Esophagus muscularis mucosa (tissue), 4 donors: ENCODE measurements around the gene TAAR8. TPM values are rescaled to one million over a fixed set of nuclear protein-coding genes. Genes with fewer than 3 reads are reported as not detected.

Experiments
- DNase-seq: peaks from one replicate; pipeline ENCODE4 v3.0.0-alpha.2; 2017; ENCODE audit errors: extremely low spot score
- H3K27ac ChIP-seq, 4 donors: fragments of 200-600 bp; sonication (generic); replicated peaks in 1 of 4; 1 replicate in 3 of 4; 2 replicates in 1 of 4; pipeline ENCODE4 v1.5.1; 2016 to 2019; ENCODE audit warnings: mild to moderate bottlenecking in 1 of 4
- H3K27me3 ChIP-seq, 4 donors: fragments of 200-600 bp; sonication (generic); one replicate each; pipeline versions ENCODE4 v1.5.1 to v1.6.0; 2016 to 2019
- H3K36me3 ChIP-seq, 4 donors: fragments of 200-600 bp; sonication (generic); one replicate each; pipeline ENCODE4 v1.5.1; 2016 to 2019
- H3K4me1 ChIP-seq, 4 donors: fragments of 200-600 bp; sonication (generic); one replicate each; pipeline ENCODE4 v1.5.1; 2016 to 2019
- H3K4me3 ChIP-seq, 4 donors: fragments of 200-600 bp; sonication (generic); 1 replicate in 2 of 4; 2 replicates in 2 of 4; pipeline ENCODE4 v1.5.1; 2016 to 2019; ENCODE audit warnings: mild to moderate bottlenecking in 4 of 4, moderate library complexity in 1 of 4
- H3K9me3 ChIP-seq, 4 donors: fragments of 200-600 bp; sonication (generic); 1 replicate in 3 of 4; 2 replicates in 1 of 4; pipeline ENCODE4 v1.5.1; 2016 to 2019
- CTCF ChIP-seq, 3 experiments: fragments of 200-600 bp in 2 of 3; fragments of 450-650 bp in 1 of 3; sonication (generic) in 2 of 3; IDR thresholded peaks; one replicate each; pipeline ENCODE4 v1.5.1; 2017 to 2019; ENCODE audit warnings: antibody characterized with exemption in 3 of 3, mild to moderate bottlenecking in 2 of 3, moderate library complexity in 1 of 3
- EP300 ChIP-seq: sonication (generic); formaldehyde crosslinking; IDR thresholded peaks from one replicate; pipeline ENCODE4 v1.6.1; 2017; ENCODE audit warnings: antibody characterized with exemption
- POLR2A ChIP-seq: fragments of 450-650 bp; IDR thresholded peaks from one replicate; pipeline ENCODE4 v1.6.1; 2017; ENCODE audit warnings: antibody characterized with exemption, moderate library complexity, mild to moderate bottlenecking, low read depth
- POLR2AphosphoS5 ChIP-seq, 2 donors: sonication (generic); formaldehyde crosslinking; IDR thresholded peaks; one replicate each; pipeline ENCODE4 v1.6.1; 2017; ENCODE audit warnings: antibody characterized with exemption in 2 of 2
- WGBS: methylation state at CpG from one replicate; pipeline ENCODE4 v1.1.5; 2018; 5-methylcytosine and 5-hydroxymethylcytosine counted together
- intact Hi-C: fragments of 100-400 bp; cut with DNase I; formaldehyde crosslinking; loops from one replicate; pipeline ENCODE4 v1.15.1; 2023
- total RNA-seq, 4 donors: library from RNA; depleted of rRNA; stranded (reverse); fragments of >200 nt; gene quantifications; one replicate each; pipeline versions ENCODE4 v1.1.0 to v1.2.1, GENCODE V29; 2016

The TAAR8 gene
- total RNA-seq, 4 donors from 2014 or later = not detected

GRCh38 chr6:132587424-132587823 is 35.0 kb downstream of the TAAR8 start:
- intact Hi-C loops = no loop called here
- Histone ChIP-seq H3K27me3 (peaks cover 0 to 5% (median 0%) of the 10 kb centered on the region in 4 donors), H3K36me3 (no peaks in the 10 kb centered on the region), H3K9me3 (no peaks in the 10 kb centered on the region), H3K4me3 (no peak overlapping the region), H3K27ac (no peak overlapping the region), H3K4me1 (no peaks in the 10 kb centered on the region)
- 66% methylated on average over 2 of the region's 2 CpGs for WGBS
- DNase-seq = no peak
- TF ChIP-seq POLR2A (no peak), CTCF (IDR thresholded peaks at IDR 0.05) (no peak), POLR2AphosphoS5 (IDR thresholded peaks at IDR 0.05) (no peak)

- H3K4me3 ChIP-seq = no peak within 1 kb of the TSS
Observed at GRCh38 chr6:132589454-132589853, 37.0 kb downstream of the TAAR8 start, which contains the start of gene TAAR5. TSS of gene TAAR5 (minus strand) at chr6:132589741. CDS start at chr6:132589686, 55 bp downstream.

GRCh38 chr6:132590362-132590761 is 37.9 kb downstream of the TAAR8 start:
- no peak for DNase-seq
- no peaks in the 10 kb centered on the region for H3K36me3 ChIP-seq
- WGBS = 61% methylated on average over 1 of the region's 1 CpG
- TF ChIP-seq CTCF (IDR thresholded peaks at IDR 0.05) (no peak), EP300 (no peak), POLR2A (no peak), POLR2AphosphoS5 (IDR thresholded peaks at IDR 0.05) (no peak)
- intact Hi-C loops = no loop called here
- no peak overlapping the region for H3K27ac ChIP-seq
- no peak overlapping the region for H3K4me3 ChIP-seq
- no peaks in the 10 kb centered on the region for H3K4me1 ChIP-seq
- no peaks in the 10 kb centered on the region for H3K9me3 ChIP-seq
- H3K27me3 ChIP-seq = peaks cover 0 to 5% (median 0%) of the 10 kb centered on the region in 4 donors

More at GRCh38 chr6:132589454-132589853, 37.0 kb downstream of the TAAR8 start, which contains the start of gene TAAR5:
- intact Hi-C loops = no loop called here
- DNase-seq = no peak
- TF ChIP-seq POLR2A (no peak), CTCF (IDR thresholded peaks at IDR 0.05) (no peak), POLR2AphosphoS5 (IDR thresholded peaks at IDR 0.05) (no peak), EP300 (no peak)
- H3K36me3 ChIP-seq = no peaks in the 10 kb centered on the region
- H3K4me1 ChIP-seq = no peaks in the 10 kb centered on the region
- H3K27ac ChIP-seq = no peak within 1 kb of the TSS
- WGBS = 90% methylated on average over 5 of the region's 5 CpGs
- H3K9me3 ChIP-seq = no peaks in the 10 kb centered on the region
- H3K27me3 ChIP-seq = peaks cover 0 to 5% (median 0%) of the 10 kb centered on the region in 4 donors

GRCh38 chr6:132592855-132593254 is 40.4 kb downstream of the TAAR8 start:
- TF ChIP-seq EP300 = no peak
- no peak for TF ChIP-seq POLR2AphosphoS5 (IDR thresholded peaks at IDR 0.05)
- TF ChIP-seq CTCF (IDR thresholded peaks at IDR 0.05) = no peak
- TF ChIP-seq POLR2A = no peak
- Histone ChIP-seq H3K9me3 (no peaks in the 10 kb centered on the region), H3K4me1 (no peaks in the 10 kb centered on the region), H3K36me3 (no peaks in the 10 kb centered on the region), H3K27me3 (peaks cover 0 to 5% (median 0%) of the 10 kb centered on the region in 4 donors), H3K27ac (no peak overlapping the region), H3K4me3 (no peak overlapping the region)
- 74% methylated on average over 2 of the region's 2 CpGs for WGBS
- intact Hi-C loops = no loop called here
- DNase-seq = no peak

- H3K36me3 ChIP-seq = no peaks in the 10 kb centered on the region
- intact Hi-C loops = no loop called here
- no peak overlapping the region for H3K4me3 ChIP-seq
- H3K27ac ChIP-seq = no peak overlapping the region
- H3K27me3 ChIP-seq = peaks cover 0 to 7% (median 0%) of the 10 kb centered on the region in 4 donors
- H3K4me1 ChIP-seq = no peaks in the 10 kb centered on the region
- 59% methylated on average over 6 of the region's 6 CpGs for WGBS
- DNase-seq = no peak
- TF ChIP-seq POLR2AphosphoS5 (IDR thresholded peaks at IDR 0.05) (no peak), POLR2A (no peak), CTCF (IDR thresholded peaks at IDR 0.05) (no peak)
- H3K9me3 ChIP-seq = no peaks in the 10 kb centered on the region
Observed at GRCh38 chr6:132596201-132596600, 43.7 kb downstream of the TAAR8 start.
